Measurements from ENCODE around the gene RNF207.
A peak's percentile ranks its signal among the peaks of the same experiment; 100 is the strongest.

Gene RNF207, protein sequence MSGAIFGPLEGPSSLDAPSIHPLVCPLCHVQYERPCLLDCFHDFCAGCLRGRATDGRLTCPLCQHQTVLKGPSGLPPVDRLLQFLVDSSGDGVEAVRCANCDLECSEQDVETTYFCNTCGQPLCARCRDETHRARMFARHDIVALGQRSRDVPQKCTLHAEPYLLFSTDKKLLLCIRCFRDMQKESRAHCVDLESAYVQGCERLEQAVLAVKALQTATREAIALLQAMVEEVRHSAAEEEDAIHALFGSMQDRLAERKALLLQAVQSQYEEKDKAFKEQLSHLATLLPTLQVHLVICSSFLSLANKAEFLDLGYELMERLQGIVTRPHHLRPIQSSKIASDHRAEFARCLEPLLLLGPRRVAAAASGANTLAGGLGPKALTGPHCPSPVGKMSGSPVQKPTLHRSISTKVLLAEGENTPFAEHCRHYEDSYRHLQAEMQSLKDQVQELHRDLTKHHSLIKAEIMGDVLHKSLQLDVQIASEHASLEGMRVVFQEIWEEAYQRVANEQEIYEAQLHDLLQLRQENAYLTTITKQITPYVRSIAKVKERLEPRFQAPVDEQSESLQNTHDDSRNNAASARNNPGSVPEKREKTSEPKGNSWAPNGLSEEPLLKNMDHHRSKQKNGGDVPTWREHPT

DNA sequence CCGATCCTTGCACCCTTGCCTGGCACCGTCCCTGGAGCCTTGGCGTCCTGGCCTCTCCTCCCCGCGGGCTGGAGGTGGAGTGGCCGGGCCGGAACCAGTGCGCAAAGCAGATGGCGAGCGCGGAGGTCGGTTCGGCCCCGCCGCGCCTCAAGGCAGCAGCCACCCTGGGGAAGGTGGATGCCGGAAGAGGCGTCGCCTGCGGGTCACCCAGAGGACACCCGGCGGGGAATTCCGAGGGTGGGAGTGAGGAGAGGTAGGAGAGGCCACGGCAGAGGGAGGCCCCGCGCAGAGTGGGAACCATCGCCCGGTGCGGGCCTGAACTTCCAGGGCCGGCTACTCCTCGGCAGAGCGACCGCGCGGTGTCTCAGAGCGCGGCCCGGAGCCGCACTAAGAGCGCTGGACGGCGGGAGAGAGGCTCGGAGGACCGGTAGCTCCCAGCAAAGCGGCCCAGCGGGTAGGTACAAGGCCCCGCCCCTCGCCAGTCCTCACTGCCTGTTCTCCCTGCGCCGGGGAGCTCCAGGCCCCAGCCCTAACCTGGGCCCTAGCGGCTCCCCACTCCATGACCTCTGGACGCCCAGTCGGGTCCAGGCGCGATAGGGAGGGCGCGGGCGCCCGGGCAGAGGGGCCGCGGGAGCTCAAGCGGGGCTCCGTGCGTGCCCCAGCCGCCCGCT is at the start of gene RNF207:
Gene RNF207 (plus strand): TSS at position 271 of the 671 bp plus-strand sequence. CDS start 417 bp downstream, outside the sequence.
- H3K27me3 ChIP-seq, result peaks cover 45 to 62% (median 56%) of the 10 kb centered on the region in 11 experiments
- no peaks in the 10 kb centered on the region for H3K9me3 ChIP-seq (replicated peaks in 1 of 11)
- peak within 1 kb of the TSS in 5 of 11 experiments; percentile 5 to 20 (median 10); a peak in 4 of 22 replicates for H3K27ac ChIP-seq
- peak within 1 kb of the TSS; percentile 15 to 71 (median 56); a peak in 20 of 22 replicates for H3K9ac ChIP-seq
- H3K4me3 ChIP-seq, result peak within 1 kb of the TSS; percentile 38 to 70 (median 56)
- peaks cover 25 to 42% (median 35%) of the 10 kb centered on the region in 10 experiments for H3K4me1 ChIP-seq
- TF ChIP-seq Cebpa-rat (IDR thresholded peaks at IDR 0.05), result no peak
- H3K36me3 ChIP-seq, result no peaks in the 10 kb centered on the region
- peak within 1 kb of the TSS; percentile 72 to 98 (median 88) for H3K4me2 ChIP-seq
- H4K20me1 ChIP-seq, result peaks cover 0 to 8% (median 0%) of the 10 kb centered on the region in 11 experiments; a peak in 3 of 22 replicates

- H3K4me2 ChIP-seq, result peak overlapping the region in 4 of 11 experiments; percentile 11 to 29 (median 18); a peak in 2 of 22 replicates
- no peaks in the 10 kb centered on the region for H3K9me3 ChIP-seq (replicated peaks in 1 of 11)
- no peaks in the 10 kb centered on the region for H3K36me3 ChIP-seq
- 0 out of 22 replicates have a peak, but pooled peaks cover 0 to under 1% (median 0%) of the 10 kb centered on the region in 11 experiments for H3K27me3 ChIP-seq
- no peak overlapping the region for H3K4me3 ChIP-seq
- no peak for TF ChIP-seq Cebpa-rat (IDR thresholded peaks at IDR 0.05)
- H3K27ac ChIP-seq, result no peak overlapping the region
- peaks cover 0 to 17% (median 5%) of the 10 kb centered on the region in 11 experiments; a peak in 7 of 22 replicates for H4K20me1 ChIP-seq
- no peak overlapping the region for H3K9ac ChIP-seq
- peaks cover 33 to 68% (median 42%) of the 10 kb centered on the region in 10 experiments for H3K4me1 ChIP-seq
Measured at GRCh38 chr1:6157132-6157527, 48.8 kb upstream of the RNF207 start.

DNA sequence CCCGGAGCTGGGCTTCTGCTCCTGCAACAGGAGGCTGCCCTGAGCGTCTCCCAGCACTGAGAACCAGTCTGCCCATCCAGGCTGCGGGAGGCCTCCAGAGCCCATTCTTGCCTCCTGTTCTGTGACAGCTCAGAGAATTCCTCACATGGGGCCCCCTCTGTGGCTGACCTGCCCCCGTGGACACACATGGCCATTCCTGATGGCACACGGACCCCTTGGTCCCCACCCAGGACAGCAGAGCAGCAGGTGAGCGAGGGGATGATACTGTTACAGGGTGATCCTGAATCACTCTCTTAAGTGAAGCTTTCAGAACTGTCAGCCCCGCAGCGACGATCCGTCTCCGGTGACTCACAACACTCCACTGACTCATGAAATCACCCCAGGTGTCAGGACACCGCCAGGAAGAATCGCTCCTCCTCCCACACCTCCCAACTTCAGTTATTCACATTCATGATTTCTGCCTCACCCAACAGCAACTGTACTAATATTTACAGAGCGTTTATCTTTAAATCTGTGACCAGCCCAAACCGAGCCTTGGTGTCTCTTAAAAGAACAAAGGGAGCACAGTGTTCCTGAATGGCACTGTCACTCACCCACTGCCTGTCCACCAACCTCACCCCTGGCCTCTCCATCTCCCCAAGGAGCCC is 48.3 kb upstream of the RNF207 start:
- H3K4me3 ChIP-seq, result no peak overlapping the region
- peaks cover 0 to 22% (median 5%) of the 10 kb centered on the region in 11 experiments; a peak in 7 of 22 replicates for H4K20me1 ChIP-seq
- H3K4me2 ChIP-seq, result peak overlapping the region in 4 of 11 experiments; percentile 11 to 29 (median 18); a peak in 3 of 22 replicates
- no peak overlapping the region for H3K27ac ChIP-seq
- peaks cover 0 to 6% (median 0%) of the 10 kb centered on the region in 11 experiments; a peak in 4 of 22 replicates for H3K27me3 ChIP-seq
- H3K9ac ChIP-seq, result no peak overlapping the region
- no peak for TF ChIP-seq Cebpa-rat (IDR thresholded peaks at IDR 0.05)
- peaks cover 33 to 63% (median 40%) of the 10 kb centered on the region in 10 experiments for H3K4me1 ChIP-seq
- H3K9me3 ChIP-seq (replicated peaks in 1 of 11), result no peaks in the 10 kb centered on the region
- no peaks in the 10 kb centered on the region for H3K36me3 ChIP-seq

DNA sequence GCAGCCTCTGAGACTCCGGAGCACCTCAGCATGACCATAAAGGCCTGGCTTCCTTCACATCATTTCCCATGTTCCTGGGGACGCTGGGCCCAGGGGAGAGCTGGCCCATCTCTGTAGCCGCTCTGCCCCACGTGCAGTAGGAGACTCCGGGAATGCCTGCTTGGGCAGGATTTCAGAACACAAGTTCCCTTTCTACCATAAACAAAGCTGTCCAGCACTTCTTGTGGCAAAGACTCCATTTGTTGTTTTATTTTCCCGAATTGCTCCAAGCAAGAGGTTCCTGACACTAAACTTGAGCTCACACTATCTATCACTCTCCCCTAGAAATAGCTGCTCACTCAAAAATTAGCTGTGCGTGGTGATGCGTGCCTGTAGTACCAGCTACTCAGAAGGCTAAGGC is 47.7 kb upstream of the RNF207 start:
- H3K27ac ChIP-seq, result no peak overlapping the region
- TF ChIP-seq Cebpa-rat (IDR thresholded peaks at IDR 0.05), result no peak
- no peak overlapping the region for H3K4me3 ChIP-seq
- peaks cover 0 to 22% (median 5%) of the 10 kb centered on the region in 11 experiments; a peak in 7 of 22 replicates for H4K20me1 ChIP-seq
- peaks cover 33 to 58% (median 36%) of the 10 kb centered on the region in 10 experiments for H3K4me1 ChIP-seq
- H3K9me3 ChIP-seq (replicated peaks in 1 of 11), result no peaks in the 10 kb centered on the region
- H3K9ac ChIP-seq, result no peak overlapping the region
- H3K4me2 ChIP-seq, result no peak overlapping the region
- peaks cover 0 to 11% (median 3%) of the 10 kb centered on the region in 11 experiments; a peak in 7 of 22 replicates for H3K27me3 ChIP-seq
- no peaks in the 10 kb centered on the region for H3K36me3 ChIP-seq

GRCh38 chr1:6162341-6162740 is 43.6 kb upstream of the RNF207 start:
- TF ChIP-seq Cebpa-rat (IDR thresholded peaks at IDR 0.05), result no peak
- Histone ChIP-seq H3K4me1 (peaks cover 12 to 26% (median 17%) of the 10 kb centered on the region in 10 experiments), H3K27ac (no peak overlapping the region), H3K4me3 (no peak overlapping the region), H3K4me2 (no peak overlapping the region), H3K9ac (no peak overlapping the region), H4K20me1 (peaks cover 0 to 32% (median 4%) of the 10 kb centered on the region in 11 experiments; a peak in 8 of 22 replicates), H3K9me3 (replicated peaks in 1 of 11) (no peaks in the 10 kb centered on the region), H3K36me3 (no peaks in the 10 kb centered on the region), H3K27me3 (peaks cover 0 to 21% (median 7%) of the 10 kb centered on the region in 11 experiments; a peak in 8 of 22 replicates)

DNA sequence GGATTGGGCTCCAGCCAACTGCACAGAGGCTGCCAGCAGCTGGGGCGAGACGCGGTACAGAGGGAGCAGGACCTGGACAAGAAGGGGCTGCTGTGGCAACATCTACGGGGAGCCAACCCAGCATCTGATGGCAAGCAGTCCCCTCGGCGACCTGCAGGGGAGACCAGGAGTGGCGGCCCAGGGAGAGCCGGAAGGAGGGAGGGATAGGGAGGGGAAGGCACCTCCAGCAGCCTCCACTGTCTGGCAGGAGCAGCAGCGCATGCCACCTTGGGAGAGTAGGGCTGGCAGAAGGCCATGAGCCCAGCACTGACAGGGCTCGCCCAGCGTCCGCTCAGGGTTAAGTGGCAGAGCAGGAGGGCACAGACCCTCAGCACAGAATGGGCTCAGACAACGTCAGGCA is 43.1 kb upstream of the RNF207 start:
- no peak overlapping the region for H3K9ac ChIP-seq
- H4K20me1 ChIP-seq, result peaks cover 0 to 32% (median 4%) of the 10 kb centered on the region in 11 experiments; a peak in 7 of 22 replicates
- H3K9me3 ChIP-seq (replicated peaks in 1 of 11), result no peaks in the 10 kb centered on the region
- peaks cover 0 to 21% (median 7%) of the 10 kb centered on the region in 11 experiments; a peak in 8 of 22 replicates for H3K27me3 ChIP-seq
- no peak overlapping the region for H3K27ac ChIP-seq
- peaks cover 10 to 26% (median 17%) of the 10 kb centered on the region in 10 experiments for H3K4me1 ChIP-seq
- no peak overlapping the region for H3K4me2 ChIP-seq
- no peaks in the 10 kb centered on the region for H3K36me3 ChIP-seq
- H3K4me3 ChIP-seq, result no peak overlapping the region
- no peak for TF ChIP-seq Cebpa-rat (IDR thresholded peaks at IDR 0.05)

- Histone ChIP-seq H3K4me3 (no peak overlapping the region), H3K27ac (no peak overlapping the region), H3K4me1 (peaks cover 10 to 26% (median 17%) of the 10 kb centered on the region in 10 experiments), H3K4me2 (no peak overlapping the region), H3K27me3 (peaks cover 0 to 21% (median 7%) of the 10 kb centered on the region in 11 experiments; a peak in 8 of 22 replicates), H4K20me1 (peaks cover 0 to 32% (median 4%) of the 10 kb centered on the region in 11 experiments; a peak in 7 of 22 replicates), H3K9ac (no peak overlapping the region), H3K9me3 (replicated peaks in 1 of 11) (no peaks in the 10 kb centered on the region), H3K36me3 (no peaks in the 10 kb centered on the region)
- TF ChIP-seq Cebpa-rat (IDR thresholded peaks at IDR 0.05), result no peak
Measured at GRCh38 chr1:6163191-6163972, 42.5 kb upstream of the RNF207 start.
